Upper lobe of right lung (tissue), 1 donor: ENCODE results near the gene CHRD. TPM values are rescaled to one million over a fixed set of nuclear protein-coding genes. Genes with fewer than 3 reads are reported as not detected.
A peak's percentile ranks its signal among the peaks of the same experiment; 100 is the strongest.

ENCODE experiments used
- ATAC-seq: fragments of 200-7000 bp; cut with Tn5 transposase; one replicate; pipeline ENCODE4 v1.9.1; 2020; ENCODE audit warnings: mild to moderate bottlenecking, moderate library complexity
- DNase-seq: peaks from one replicate; pipeline ENCODE4 v3.0.0-alpha.2; 2020
- H3K27ac ChIP-seq: fragments of 200-600 bp; one replicate; pipeline ENCODE4 v1.8.0; 2022
- H3K27me3 ChIP-seq: fragments of 200-600 bp; one replicate; pipeline ENCODE4 v1.8.0; 2022; ENCODE audit warnings: mild to moderate bottlenecking
- H3K36me3 ChIP-seq: fragments of 200-600 bp; one replicate; pipeline ENCODE4 v1.8.0; 2022
- H3K4me1 ChIP-seq: fragments of 200-600 bp; one replicate; pipeline ENCODE4 v1.8.0; 2022
- H3K4me3 ChIP-seq: fragments of 200-600 bp; one replicate; pipeline ENCODE4 v1.8.0; 2022; ENCODE audit warnings: mild to moderate bottlenecking
- H3K9me3 ChIP-seq: fragments of 200-600 bp; one replicate; pipeline ENCODE4 v1.8.0; 2022
- intact Hi-C: fragments of 100-400 bp; cut with DNase I; formaldehyde crosslinking; loops from one replicate; pipeline ENCODE4 v1.11.0; 2022
- total RNA-seq: library from RNA; stranded (reverse); fragmentation: NEBNext Ultra II Directional; extraction: Animal tissue kit (Norgen Biotek cat#: 25700); gene quantifications from one replicate; pipeline ENCODE4 v1.2.1, GENCODE V29; 2021
- TF ChIP-seq, protein P1 (sequence below): fragments of 200-600 bp; IDR thresholded peaks from one replicate; pipeline ENCODE4 v1.8.0; 2022; ENCODE audit warnings: antibody characterized with exemption
- donor health status: DM: no; HTN: yes; CAD: no; lungs with severe emphysema.

CHRD gene
- total RNA-seq, 1 donor from 2014 or later, result 5.3 TPM

- TF ChIP-seq, protein P1, sequence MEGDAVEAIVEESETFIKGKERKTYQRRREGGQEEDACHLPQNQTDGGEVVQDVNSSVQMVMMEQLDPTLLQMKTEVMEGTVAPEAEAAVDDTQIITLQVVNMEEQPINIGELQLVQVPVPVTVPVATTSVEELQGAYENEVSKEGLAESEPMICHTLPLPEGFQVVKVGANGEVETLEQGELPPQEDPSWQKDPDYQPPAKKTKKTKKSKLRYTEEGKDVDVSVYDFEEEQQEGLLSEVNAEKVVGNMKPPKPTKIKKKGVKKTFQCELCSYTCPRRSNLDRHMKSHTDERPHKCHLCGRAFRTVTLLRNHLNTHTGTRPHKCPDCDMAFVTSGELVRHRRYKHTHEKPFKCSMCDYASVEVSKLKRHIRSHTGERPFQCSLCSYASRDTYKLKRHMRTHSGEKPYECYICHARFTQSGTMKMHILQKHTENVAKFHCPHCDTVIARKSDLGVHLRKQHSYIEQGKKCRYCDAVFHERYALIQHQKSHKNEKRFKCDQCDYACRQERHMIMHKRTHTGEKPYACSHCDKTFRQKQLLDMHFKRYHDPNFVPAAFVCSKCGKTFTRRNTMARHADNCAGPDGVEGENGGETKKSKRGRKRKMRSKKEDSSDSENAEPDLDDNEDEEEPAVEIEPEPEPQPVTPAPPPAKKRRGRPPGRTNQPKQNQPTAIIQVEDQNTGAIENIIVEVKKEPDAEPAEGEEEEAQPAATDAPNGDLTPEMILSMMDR, result no peak
- Histone ChIP-seq H3K4me1 (peaks cover 12% of the 10 kb centered on the region), H3K27ac (no peak overlapping the region), H3K27me3 (peaks cover 25% of the 10 kb centered on the region), H3K9me3 (no peaks in the 10 kb centered on the region), H3K4me3 (peak overlapping the region; percentile 48), H3K36me3 (no peaks in the 10 kb centered on the region)
- intact Hi-C loops, result no loop called here
- DNase-seq, result no peak
- ATAC-seq, result peak; percentile 50
Observed at GRCh38 chr3:184381261-184382224, 1.7 kb downstream of the CHRD start.

- TF ChIP-seq, protein P1, result no peak
- peaks cover 12% of the 10 kb centered on the region for H3K4me1 ChIP-seq
- H3K4me3 ChIP-seq, result no peak overlapping the region
- DNase-seq (no peak), ATAC-seq (no peak)
- H3K27ac ChIP-seq, result no peak overlapping the region
- H3K9me3 ChIP-seq, result no peaks in the 10 kb centered on the region
- intact Hi-C loops, result no loop called here
- H3K36me3 ChIP-seq, result no peaks in the 10 kb centered on the region
- peaks cover 21% of the 10 kb centered on the region for H3K27me3 ChIP-seq
Observed at GRCh38 chr3:184382326-184383032, 2.6 kb downstream of the CHRD start.

- no peaks in the 10 kb centered on the region for H3K9me3 ChIP-seq
- no peak overlapping the region for H3K27ac ChIP-seq
- intact Hi-C loops, result no loop called here
- peaks cover 21% of the 10 kb centered on the region for H3K27me3 ChIP-seq
- peaks cover 12% of the 10 kb centered on the region for H3K4me1 ChIP-seq
- DNase-seq (no peak), ATAC-seq (no peak)
- H3K4me3 ChIP-seq, result no peak overlapping the region
- TF ChIP-seq, protein P1, result no peak
- no peaks in the 10 kb centered on the region for H3K36me3 ChIP-seq
Observed at GRCh38 chr3:184383033-184383740, 3.3 kb downstream of the CHRD start.

- Histone ChIP-seq H3K27me3 (peaks cover 17% of the 10 kb centered on the region), H3K9me3 (no peaks in the 10 kb centered on the region), H3K4me1 (peaks cover 12% of the 10 kb centered on the region), H3K4me3 (no peak overlapping the region), H3K36me3 (no peaks in the 10 kb centered on the region), H3K27ac (no peak overlapping the region)
- TF ChIP-seq, protein P1, result no peak
- ATAC-seq, result no peak
- intact Hi-C loops, result no loop called here
- no peak for DNase-seq
Observed at GRCh38 chr3:184384342-184384741, 4.5 kb downstream of the CHRD start.

GRCh38 chr3:184384856-184385422 lies 5.1 kb downstream of the CHRD start:
- peaks cover 15% of the 10 kb centered on the region for H3K27me3 ChIP-seq
- no peak for ATAC-seq
- H3K36me3 ChIP-seq, result no peaks in the 10 kb centered on the region
- H3K4me3 ChIP-seq, result no peak overlapping the region
- TF ChIP-seq, protein P1, result no peak
- intact Hi-C loops, result no loop called here
- no peak overlapping the region for H3K27ac ChIP-seq
- no peaks in the 10 kb centered on the region for H3K9me3 ChIP-seq
- no peak for DNase-seq
- peaks cover 12% of the 10 kb centered on the region for H3K4me1 ChIP-seq
